Stomach (tissue), 9 donors: ENCODE data around the gene GMDS. TPM values are rescaled to one million over a fixed set of nuclear protein-coding genes. Genes with fewer than 3 reads are reported as not detected.

ENCODE experiments used
- DNase-seq, 2 donors: peaks; one replicate each; pipeline versions ENCODE4 v3.0.0 to v3.0.0-alpha.2; 2013 to 2019
- H3K27ac ChIP-seq, 5 donors: fragments of 200-600 bp in 4 of 5; sonication (generic) in 4 of 5; one replicate each; pipeline ENCODE4 v1.5.1; 2013 to 2019; ENCODE audit warnings: mild to moderate bottlenecking in 1 of 5, moderate library complexity in 1 of 5
- H3K27me3 ChIP-seq, 3 donors: fragments of 200-600 bp; sonication (generic); one replicate each; pipeline ENCODE4 v1.5.1; 2017 to 2019; ENCODE audit warnings: mixed run types in 1 of 3
- H3K36me3 ChIP-seq, 4 donors: fragments of 200-600 bp; sonication (generic); 1 replicate in 3 of 4; 2 replicates in 1 of 4; pipeline ENCODE4 v1.5.1; 2016 to 2019
- H3K4me1 ChIP-seq, 4 donors: fragments of 200-600 bp; sonication (generic); one replicate each; pipeline ENCODE4 v1.5.1; 2016 to 2019
- H3K4me3 ChIP-seq, 4 donors: fragments of 200-600 bp; sonication (generic) in 3 of 4; one replicate each; pipeline ENCODE4 v1.5.1; 2016 to 2019; ENCODE audit warnings: mild to moderate bottlenecking in 1 of 4
- H3K9me3 ChIP-seq, 4 donors: fragments of 200-600 bp; sonication (generic); one replicate each; pipeline ENCODE4 v1.5.1; 2016 to 2019
- CTCF ChIP-seq, 7 experiments: fragments of 450-650 bp in 4 of 7; fragments of 200-600 bp in 3 of 7; sonication (generic) in 3 of 7; IDR thresholded peaks; one replicate each; pipeline ENCODE4 v1.5.1; 2016 to 2019; ENCODE audit warnings: antibody characterized with exemption in 7 of 7, control low read depth in 2 of 7, mild to moderate bottlenecking in 1 of 7
- EP300 ChIP-seq: sonication (generic); formaldehyde crosslinking; IDR thresholded peaks from one replicate; pipeline ENCODE4 v1.6.1; 2017; ENCODE audit warnings: antibody characterized with exemption
- POLR2A ChIP-seq, 4 donors: fragments of 450-650 bp; IDR thresholded peaks; one replicate each; pipeline ENCODE4 v1.6.1; 2016; ENCODE audit warnings: antibody characterized with exemption in 4 of 4, control low read depth in 2 of 4, mild to moderate bottlenecking in 1 of 4, moderate library complexity in 1 of 4
- POLR2AphosphoS5 ChIP-seq, 3 donors: sonication (generic); formaldehyde crosslinking; IDR thresholded peaks; one replicate each; pipeline ENCODE4 v1.6.1; 2016; ENCODE audit warnings: antibody characterized with exemption in 3 of 3
- WGBS, 5 donors: extraction: QIAGEN DNeasy Blood & Tissue Kit in 3 of 5; methylation state at CpG; one replicate each; pipeline versions ENCODE4 v1.1.5 to v1.1.7; 2013 to 2018; 5-methylcytosine and 5-hydroxymethylcytosine counted together
- intact Hi-C: fragments of 100-400 bp; cut with DNase I; formaldehyde crosslinking; loops from one replicate; pipeline ENCODE4 v1.15.1; 2023; ENCODE audit warnings: low total_unique reads
- polyA plus RNA-seq, 3 donors: library from polyadenylated mRNA; stranded (reverse); fragments of 200-250 nt; gene quantifications; one replicate each; pipeline ENCODE4 v1.2.3, GENCODE V29; 2013
- total RNA-seq, 5 donors: library from RNA; depleted of rRNA; stranded (reverse); fragments of >200 nt; gene quantifications; one replicate each; pipeline versions ENCODE4 v1.1.0 to v1.2.3, GENCODE V29; 2014 to 2016
- donor health status: healthy with polysubstance abuse.
- donor health status: Bipolar disorder and iron deficiency.
- donor health status: healthy.

GMDS gene
- total and polyA plus RNA-seq, 8 donors = 83.7 to 262 (median 121) TPM

- intact Hi-C loops = no loop called here
- TF ChIP-seq POLR2A (IDR thresholded peaks at IDR 0.05) = no peak
- no peak for TF ChIP-seq CTCF (IDR thresholded peaks at IDR 0.05)
- TF ChIP-seq EP300 = no peak
- no peak for TF ChIP-seq POLR2AphosphoS5 (IDR thresholded peaks at IDR 0.05)
- Histone ChIP-seq H3K4me3 (no peak overlapping the region), H3K9me3 (no peaks in the 10 kb centered on the region), H3K4me1 (no peaks in the 10 kb centered on the region), H3K27me3 (no peaks in the 10 kb centered on the region), H3K36me3 (peaks cover 0 to 28% (median 21%) of the 10 kb centered on the region in 4 donors), H3K27ac (no peak overlapping the region)
- DNase-seq = no peak
- WGBS, 5 donors = 79 to 87% (median 84%) methylated on average over 3 of the region's 3 CpGs
Measured at GRCh38 chr6:1913577-1913976, 331.8 kb downstream of the GMDS start.

- no peaks in the 10 kb centered on the region for H3K9me3 ChIP-seq
- H3K4me3 ChIP-seq = no peak overlapping the region
- DNase-seq = no peak
- 94 to 100% (median 99%) methylated on average over 3 of the region's 3 CpGs for WGBS, 5 donors
- H3K27me3 ChIP-seq = no peaks in the 10 kb centered on the region
- intact Hi-C loops = no loop called here
- no peak for TF ChIP-seq POLR2A (IDR thresholded peaks at IDR 0.05)
- TF ChIP-seq EP300 = no peak
- TF ChIP-seq CTCF (IDR thresholded peaks at IDR 0.05) = no peak
- no peak for TF ChIP-seq POLR2AphosphoS5 (IDR thresholded peaks at IDR 0.05)
- no peak overlapping the region for H3K27ac ChIP-seq
- H3K36me3 ChIP-seq = peaks cover 0 to 28% (median 19%) of the 10 kb centered on the region in 4 donors
- no peaks in the 10 kb centered on the region for H3K4me1 ChIP-seq
Measured at GRCh38 chr6:1912731-1913130, 332.7 kb downstream of the GMDS start.

- TF ChIP-seq CTCF (IDR thresholded peaks at IDR 0.05) = no peak
- no peak for TF ChIP-seq POLR2AphosphoS5 (IDR thresholded peaks at IDR 0.05)
- TF ChIP-seq EP300 = no peak
- TF ChIP-seq POLR2A (IDR thresholded peaks at IDR 0.05) = no peak
- H3K36me3 ChIP-seq = peaks cover 0 to 28% (median 18%) of the 10 kb centered on the region in 4 donors
- H3K4me3 ChIP-seq = no peak overlapping the region
- H3K27me3 ChIP-seq = no peaks in the 10 kb centered on the region
- H3K27ac ChIP-seq = no peak overlapping the region
- DNase-seq = no peak
- WGBS, 5 donors = 58 to 70% (median 66%) methylated on average over 4 of the region's 4 CpGs
- intact Hi-C loops = no loop called here
- no peaks in the 10 kb centered on the region for H3K9me3 ChIP-seq
- no peaks in the 10 kb centered on the region for H3K4me1 ChIP-seq
Measured at GRCh38 chr6:1911474-1911873, 333.9 kb downstream of the GMDS start.

- no peak for TF ChIP-seq POLR2A (IDR thresholded peaks at IDR 0.05)
- TF ChIP-seq EP300 = no peak
- TF ChIP-seq POLR2AphosphoS5 (IDR thresholded peaks at IDR 0.05) = no peak
- TF ChIP-seq CTCF (IDR thresholded peaks at IDR 0.05) = no peak
- DNase-seq = no peak
- Histone ChIP-seq H3K27me3 (no peaks in the 10 kb centered on the region), H3K4me1 (no peaks in the 10 kb centered on the region), H3K4me3 (no peak overlapping the region), H3K9me3 (no peaks in the 10 kb centered on the region), H3K36me3 (peaks cover 0 to 29% (median 19%) of the 10 kb centered on the region in 4 donors), H3K27ac (no peak overlapping the region)
- WGBS, 5 donors = 79 to 91% (median 86%) methylated on average over 8 of the region's 8 CpGs
- intact Hi-C loops = no loop called here
Measured at GRCh38 chr6:1910621-1911407, 334.6 kb downstream of the GMDS start.
